NCI-H128 (cell line): ENCODE data around the gene HADH.
"Not testable (repeated sequence)": the region's sequence is repeated elsewhere in the genome, so short reads cannot be mapped to it uniquely, and the experiment has no call there.

Source experiments
- DNase-seq: peaks from one replicate; lab custom pipeline; 2025; ENCODE audit not compliant: unreplicated experiment; lab: John Stamatoyannopoulos, UW

The HADH gene

DNA sequence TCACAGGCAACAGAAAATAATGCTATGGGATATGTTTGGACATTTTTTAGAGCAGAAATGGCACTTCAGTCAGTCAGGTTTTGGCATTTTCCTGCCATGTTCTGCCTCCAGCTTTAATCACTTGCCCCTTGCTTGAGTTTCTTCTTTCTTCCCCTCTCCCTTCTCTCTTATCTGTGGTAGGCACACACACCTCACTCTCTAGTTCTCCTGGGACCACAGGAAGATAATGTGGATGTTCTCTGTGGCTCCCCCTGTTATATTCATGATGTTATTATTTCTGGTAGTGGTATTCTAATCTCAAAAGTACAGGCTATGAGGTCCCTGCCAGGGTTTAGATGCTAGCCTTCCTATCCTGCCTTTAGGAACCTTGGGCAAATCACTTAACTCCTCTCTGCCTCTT is 5.2 kb downstream of the HADH start:
- no peak for DNase-seq

DNA sequence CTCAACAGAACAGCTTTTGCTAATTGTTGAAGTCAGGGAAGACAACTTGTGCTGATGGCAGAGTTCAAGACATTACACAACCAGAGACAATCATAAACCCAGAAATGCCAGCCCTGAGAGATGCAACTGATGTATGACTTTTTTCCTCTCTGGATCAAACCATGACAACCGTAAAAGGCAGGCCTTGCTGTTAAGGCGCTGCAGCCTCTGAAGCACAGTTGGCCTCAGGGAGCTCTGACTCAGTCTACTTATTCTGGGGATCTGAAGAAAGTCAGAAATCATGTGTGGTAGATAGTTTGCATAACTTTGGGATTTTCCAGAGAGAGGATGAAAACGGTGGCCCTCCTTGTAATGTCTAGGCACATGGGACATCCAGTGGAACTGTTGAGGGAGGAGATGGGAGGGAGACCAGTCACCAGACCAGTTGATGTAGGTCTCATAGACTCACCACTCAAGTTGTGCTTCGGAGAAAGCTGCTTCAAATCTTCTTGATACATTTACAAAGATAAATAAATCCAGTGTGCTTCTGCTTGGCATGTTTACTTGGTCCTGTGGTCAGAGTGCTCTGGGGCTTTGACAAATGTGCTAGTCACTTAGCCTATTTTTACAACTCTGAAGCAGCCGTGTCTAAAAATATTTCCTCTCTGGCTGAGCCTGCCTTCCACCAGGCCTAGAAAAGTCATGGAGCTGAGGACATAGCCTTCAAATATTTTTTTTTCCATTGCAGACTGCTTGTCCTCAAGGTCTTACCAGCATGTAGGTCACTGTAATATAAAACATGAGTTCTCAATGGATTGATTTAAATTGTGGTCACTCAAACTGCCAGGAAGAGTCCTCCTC is 7.5 kb downstream of the HADH start:
- DNase-seq, result no peak

DNA sequence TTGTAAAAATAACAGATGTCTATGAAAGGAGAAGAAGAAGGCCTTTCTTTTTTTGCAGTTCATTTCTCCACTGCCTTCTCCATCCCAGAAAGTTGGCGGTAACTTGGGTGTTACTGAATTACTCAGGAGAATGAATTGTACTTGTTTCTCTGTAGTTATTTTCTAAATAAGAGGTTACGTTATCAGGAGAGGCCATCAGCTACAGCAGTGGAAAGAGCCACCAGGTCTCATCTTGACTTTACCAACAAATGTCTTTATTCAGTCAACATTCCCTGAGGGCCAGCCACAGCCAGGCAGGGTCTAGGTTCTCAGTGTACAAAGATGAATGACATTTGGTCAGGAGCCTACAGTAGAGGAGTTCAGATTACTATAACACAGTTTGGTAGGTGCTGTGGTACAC is 8.1 kb downstream of the HADH start:
- no peak for DNase-seq

DNA sequence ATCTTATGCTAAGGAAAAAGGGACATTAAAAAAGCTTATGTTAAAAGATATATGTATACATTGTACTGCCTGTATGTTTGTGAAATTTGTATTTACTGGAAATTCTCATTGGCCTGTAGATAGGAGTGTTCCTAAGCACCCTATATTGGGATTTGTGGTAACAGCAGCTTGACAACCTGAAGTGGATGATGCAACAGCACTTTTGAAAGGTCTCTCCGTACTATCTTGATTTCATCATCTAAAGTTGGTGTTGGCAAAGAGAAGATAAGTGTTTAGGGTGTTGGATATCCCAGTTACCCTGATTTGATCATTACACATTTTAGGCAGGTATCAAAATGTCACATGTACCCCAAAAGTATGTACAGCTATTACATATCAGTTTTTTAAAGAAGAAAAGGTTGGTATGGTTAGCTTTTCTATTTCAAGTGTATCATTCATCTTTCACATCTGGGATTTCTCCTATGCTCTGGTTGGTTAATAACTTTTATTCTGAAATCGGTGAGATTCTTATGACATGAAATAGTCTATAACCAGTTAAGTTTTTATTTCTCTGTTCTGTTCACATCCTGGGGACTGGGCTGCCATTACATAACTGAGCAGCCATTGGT is 10.3 kb downstream of the HADH start:
- no peak for DNase-seq

DNA sequence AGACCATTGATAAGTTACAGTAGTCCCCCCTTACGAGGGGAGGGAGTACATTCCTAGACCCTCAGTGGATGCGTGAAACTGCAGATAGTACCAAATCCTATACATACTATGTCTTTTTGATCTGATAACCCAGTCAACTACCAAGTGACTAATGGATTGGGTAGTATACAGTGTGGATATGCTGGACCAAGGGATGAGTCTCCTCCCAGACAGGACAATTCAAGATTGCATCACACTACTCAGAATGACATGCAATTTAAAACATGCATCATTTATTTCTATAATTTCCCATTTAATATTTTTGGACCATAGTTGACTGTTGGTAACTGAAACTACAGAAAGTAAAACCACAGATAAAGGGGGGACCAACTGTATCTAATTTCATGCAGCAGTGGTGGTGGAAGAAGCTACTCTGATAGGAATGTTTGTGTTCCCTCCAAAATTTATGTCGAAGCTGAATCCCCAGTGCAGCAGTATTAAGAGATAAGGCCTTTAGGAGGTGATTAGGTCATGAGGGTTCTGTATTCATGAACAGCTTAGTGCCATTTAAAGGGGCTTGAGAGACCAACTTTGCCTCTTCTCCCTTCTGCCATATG is 11.9 kb downstream of the HADH start:
- no peak for DNase-seq

DNA sequence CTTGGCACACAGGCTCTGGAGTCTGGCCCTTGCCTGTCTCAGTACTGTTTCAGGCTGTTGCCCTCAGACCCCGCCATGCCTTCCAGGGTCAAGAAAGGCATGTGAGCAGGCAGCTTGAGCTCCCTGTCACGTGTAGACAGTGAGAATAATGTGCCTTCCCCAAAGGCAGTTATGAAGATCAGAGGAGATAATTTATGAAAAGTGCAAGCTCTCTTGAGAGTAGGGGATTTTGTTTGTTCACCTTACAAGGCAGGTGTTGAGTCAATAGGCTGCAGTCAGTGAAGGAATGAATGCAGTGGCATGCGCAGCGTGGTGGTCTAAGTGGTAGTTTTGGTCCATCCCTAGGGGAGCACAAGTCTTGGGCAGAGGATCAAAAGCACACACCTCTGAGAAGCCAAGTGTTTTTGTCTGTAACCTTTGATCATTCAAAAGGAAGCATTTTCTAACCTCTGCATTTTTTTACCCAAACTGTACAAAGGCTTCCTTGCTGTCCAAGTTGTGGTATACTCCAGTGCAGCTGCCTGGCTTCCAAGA is 14.4 kb downstream of the HADH start:
- no peak for DNase-seq

DNA sequence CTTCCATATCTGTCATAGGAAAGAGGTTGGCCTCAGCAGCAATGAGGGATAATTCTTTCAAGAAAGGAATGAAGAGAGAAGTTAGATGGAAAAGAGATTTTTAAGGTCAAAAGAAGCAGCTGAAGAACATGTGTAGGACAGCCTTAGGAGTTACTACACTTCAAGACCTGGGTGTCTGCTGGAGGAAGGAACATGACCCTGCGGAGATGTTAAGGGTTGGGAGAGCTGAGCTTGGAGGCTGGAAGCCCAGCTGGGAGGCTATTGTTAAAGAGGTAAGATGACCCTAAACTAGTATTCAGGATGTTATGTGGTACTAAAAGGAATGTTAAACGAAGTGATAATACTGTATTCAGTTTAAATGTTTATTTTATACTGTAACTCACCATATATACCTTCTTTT is 15.0 kb downstream of the HADH start:
- DNase-seq, result no peak

DNA sequence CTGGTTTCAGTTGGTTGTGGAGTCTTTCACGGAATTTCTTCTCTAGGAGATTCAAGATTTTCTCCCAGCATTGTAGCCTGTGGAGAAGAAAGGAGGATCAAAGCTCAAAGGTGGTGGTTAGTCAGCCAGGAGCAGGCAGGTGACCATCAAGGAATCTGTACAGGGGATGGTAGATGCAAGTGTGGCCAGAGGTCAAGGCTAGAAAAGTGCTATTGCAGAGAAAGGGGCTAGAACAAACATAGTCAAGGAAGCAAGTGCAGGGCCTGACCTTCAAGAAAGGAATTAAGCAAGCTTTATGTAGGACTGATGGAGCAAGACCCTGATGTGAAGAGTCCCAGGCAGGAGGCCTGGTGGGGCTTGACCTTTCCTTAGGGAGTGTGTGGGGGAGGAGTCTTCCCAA is 16.1 kb downstream of the HADH start:
- DNase-seq, result no peak

DNA sequence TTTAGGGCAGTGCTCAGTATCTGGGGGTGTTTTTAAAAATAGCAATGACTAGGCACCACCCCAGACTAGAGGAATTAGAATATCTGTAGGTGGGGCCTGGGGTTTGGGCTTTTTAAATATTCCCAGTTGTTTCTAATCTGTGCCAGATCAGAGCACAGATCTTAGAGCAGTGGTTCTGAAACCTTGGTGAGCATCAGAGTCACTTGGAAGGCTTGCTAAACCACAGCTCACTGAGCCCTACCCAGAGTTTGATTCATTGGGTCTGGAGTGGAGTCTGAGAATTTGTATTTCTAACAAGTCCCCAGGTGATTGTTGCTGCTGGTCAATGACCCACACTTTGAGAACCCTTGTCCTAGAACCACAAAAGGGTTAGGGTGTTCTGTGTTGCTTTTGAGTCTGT is 16.7 kb downstream of the HADH start:
- no peak for DNase-seq

DNA sequence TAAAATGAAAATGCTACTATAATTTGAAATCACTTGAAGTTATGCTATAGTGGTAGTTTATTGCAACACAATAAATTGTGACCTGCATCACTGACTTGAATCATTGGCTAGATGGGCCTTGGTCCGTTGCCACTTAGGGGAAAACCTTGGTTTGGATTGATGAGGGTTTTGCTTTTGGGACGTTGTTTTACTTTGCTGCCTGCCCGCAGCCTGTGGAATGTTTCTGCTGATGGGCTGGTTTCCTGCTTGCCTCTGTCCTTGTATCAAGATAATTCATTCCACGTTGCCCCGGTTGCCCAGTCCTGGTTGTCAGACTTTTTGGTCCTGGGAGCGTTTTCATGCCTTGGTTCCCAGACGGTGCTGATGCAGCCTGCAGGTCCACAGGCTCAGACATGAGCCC is 18.3 kb downstream of the HADH start:
- DNase-seq, result no peak

DNA sequence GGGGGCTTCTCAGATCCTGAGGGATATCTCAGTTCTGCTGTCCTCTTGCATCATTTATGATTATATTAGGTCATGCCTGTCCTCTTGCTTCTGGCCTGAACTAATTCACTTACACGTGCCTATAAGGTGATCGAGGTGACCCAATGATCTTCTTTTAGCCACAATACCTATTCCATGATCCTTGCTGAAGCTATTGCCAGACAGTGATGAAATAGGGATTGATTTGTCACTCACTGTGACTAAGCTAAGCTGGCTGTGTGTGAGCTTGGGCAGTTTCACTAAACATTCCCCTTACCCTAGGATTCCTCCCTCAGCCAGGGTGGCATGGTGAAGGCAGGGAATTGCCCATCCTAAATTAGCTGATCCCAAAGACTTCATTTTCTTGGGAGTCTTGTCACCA is 19.0 kb downstream of the HADH start:
- no peak for DNase-seq

DNA sequence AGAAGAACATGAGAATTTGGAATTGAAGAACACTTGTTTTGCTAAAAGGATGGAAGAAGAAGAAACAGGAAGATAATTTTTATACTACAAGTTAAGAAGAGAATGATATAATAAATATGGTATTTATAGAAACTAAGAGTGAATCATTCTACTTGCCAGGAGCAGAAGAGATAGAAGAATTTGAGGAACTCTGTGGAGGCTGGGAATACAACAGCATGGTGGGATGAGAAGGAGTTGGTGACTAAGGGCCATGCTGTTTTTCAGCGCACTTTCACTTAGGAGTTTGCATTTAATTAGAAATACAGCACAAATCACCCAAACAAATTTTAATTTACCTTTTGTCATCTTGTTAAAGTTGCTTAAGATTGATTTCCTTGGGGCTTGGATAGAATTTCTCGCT is 20.5 kb downstream of the HADH start:
- no peak for DNase-seq

DNA sequence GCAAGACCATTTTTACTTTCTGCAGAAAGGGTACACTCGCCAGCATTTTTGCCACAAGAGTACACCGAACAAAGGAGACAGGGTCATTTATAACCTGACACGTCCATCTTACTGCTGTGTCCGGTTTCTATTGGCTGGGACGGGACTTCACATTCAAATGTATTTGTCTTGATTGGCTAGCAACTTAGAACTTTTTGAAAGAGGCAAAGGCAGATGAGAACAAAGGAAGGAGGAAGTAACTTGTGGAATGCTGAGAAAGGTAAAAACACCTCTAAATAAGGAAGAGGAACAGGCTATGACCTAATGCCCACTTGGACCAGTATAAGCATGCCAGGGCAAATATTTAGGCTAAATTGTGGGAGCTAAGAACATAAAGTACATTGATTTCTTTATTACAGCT is 22.7 kb downstream of the HADH start:
- DNase-seq, result not testable (repeated sequence)

DNA sequence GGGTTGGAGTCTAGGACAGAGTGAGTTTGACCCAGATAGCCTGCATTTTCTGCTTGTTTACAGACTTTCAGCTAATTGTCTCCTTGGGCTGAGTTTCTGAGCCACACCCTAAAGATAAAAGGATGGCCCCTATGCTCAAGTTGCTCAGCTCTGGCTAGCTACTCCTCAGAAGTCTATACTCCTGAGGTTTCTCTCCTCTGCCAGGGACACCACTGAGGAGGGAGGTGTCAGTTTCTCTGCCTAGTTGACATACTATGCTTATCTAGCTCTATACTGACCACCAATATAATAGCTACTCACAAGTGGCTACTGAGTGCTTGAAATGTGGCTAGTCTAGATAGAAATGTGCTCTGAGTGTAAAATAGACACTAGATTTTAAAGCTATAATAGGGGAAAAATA is 23.6 kb downstream of the HADH start:
- no peak for DNase-seq

DNA sequence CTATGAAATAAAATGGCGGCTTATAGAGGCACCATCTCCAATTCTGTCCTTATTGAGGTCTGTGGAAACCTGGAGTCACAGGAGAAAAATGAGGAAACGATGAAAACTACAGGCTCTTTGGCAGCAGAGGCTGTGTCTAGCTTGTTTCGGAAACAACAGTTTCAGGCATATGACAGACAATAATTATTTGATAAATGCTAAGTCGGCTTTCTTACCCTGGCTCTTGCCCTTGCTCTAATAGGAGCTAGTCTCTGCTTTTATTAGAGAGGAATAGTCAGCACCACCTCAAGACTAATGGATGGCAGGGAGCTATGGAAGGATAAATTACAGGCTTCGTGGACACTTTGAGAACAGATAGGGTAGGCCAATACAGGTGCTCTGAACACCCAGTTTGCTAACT is 24.3 kb downstream of the HADH start:
- no peak for DNase-seq

DNA sequence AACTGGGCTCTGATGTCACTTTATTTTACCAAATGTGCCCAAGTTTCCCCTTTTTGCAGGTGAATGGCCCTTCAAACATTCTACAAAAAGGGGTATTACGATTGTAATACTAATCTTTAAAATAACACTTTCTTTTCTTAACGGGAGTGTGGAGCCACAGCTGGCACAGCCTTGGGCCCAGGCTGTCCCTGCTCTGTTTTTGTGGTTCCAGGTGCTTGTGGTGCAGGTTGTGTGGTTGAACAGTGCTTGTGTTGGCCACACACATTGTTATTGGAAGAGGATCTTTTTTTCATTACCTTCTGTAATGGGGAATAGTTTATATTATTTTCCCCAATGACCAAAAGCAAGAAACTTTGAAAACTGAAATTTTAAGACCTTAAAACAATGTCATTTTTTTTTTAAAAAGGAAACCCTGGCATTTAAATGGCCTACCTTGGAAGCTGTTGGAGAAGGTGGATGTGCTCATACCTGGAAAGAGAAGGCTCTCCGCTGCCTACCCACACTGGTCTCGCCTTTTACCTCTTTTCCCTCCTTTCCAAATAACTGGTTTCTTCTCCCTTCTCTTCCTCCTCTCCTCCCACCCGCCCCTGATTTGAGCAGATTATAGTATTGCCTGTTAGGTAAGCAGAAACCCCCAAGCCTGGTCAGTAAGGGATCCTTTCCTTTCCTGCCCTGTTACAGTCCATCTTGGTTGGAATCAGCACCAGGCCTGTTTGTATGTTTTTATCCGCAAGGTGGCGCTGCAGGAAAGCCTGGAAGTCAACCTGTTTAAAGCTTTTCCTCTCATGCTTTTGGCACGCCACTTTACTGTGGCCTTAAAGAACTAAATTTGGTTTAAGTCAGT is 28.6 kb downstream of the HADH start:
- peak; percentile 16 for DNase-seq

DNA sequence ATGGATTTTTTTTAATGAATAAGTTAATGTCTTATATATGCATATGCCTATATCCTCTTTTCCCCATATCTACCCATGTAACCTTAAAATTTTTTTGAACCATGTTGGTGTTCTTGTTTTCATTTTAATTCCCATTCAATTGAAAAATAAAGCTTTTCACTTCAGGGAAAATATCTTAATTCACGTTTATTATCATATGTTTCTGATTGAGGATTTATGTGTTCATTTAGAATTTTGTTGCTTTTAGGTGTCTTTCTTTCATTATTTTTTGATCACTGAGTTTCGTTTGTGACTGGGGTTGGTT is 29.1 kb downstream of the HADH start:
- DNase-seq, result no peak

DNA sequence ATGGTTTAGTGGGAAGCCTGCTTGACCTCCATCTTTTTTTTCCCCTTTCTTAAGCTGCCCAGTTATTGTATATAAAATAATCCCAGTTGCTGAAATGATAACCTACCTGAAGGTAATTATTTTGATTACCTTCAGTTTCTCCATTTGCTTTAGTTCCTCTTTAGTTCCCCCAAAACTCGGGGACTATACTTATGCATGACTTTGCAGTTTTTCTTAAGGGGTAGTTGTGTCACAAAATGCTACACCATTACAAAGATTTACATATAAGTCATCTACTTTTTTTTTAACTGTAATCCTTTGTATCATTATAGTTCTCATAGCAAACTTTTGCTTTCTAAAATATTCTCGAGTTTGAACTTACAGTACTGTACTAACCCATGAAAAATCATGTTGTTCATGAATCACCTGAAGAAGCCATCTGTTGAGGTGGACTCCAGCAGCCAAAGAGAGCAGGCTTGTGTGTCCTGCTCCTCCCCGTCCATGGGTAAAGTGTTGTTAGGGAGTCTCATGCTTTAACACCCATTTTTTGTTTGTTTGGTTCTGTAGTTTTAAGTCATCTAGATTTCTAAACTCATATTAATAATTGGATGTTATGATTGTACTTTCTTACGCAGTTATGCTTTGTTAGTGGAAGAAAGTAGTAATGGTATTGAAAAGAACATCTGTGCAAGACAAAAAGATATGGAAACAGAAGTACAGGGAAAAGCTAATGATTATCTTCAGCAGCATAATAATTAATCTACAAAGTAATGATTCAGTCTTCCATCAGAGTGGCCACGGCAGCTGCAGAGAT is 34.6 kb downstream of the HADH start:
- DNase-seq, result no peak

DNA sequence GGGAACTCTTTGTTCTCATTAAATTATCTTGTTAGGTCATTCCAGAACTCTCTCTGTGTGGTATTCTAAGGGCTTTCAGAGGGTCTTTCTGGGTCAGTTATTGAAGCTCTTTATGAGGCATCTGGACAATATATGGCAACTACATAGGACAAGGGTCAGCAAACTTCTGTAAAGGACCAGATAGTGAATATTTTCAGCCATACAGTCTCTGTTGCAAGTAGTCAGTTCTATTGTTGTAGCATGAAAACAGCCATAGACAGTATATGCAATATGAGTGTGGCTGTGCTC is 35.1 kb downstream of the HADH start:
- no peak for DNase-seq

DNA sequence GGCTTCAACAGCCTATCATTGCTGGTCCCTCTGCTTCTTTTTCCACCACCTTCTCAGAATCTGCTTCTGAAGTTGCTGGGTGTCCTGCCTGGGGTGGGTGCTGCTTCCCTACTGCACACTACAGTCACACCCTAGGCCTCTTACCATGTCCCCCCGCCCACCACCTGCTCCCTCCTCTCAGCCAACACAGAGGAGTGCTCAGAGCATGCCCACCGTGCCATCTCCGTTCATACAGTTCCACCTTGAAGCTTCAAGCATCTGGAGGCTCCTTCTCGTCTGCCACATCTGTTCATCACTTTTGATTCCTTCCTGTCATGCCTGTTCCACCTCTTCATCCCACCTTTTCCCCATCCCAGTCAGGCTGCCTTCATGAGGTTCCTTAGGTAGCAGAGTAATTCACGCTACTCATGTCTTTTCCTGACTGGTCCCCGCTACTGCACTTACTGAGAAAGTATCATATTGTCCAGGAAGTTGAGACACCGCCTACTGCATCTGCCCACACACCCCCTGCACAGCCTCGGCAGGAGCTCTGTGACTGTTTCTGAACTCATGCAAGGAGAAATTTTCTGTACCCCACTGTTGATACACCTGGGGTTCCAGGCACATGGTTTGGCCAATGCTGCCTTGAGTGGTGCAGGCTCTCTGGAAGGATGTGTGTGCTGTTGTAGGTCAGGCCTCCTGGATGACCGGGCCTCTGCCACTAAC is 39.5 kb downstream of the HADH start:
- DNase-seq, result no peak
